Panc1 (cell line): ENCODE measurements around the gene HDGFL2. TPM values are rescaled to one million over a fixed set of nuclear protein-coding genes. Genes with fewer than 3 reads are reported as not detected.

ENCODE experiments used
- ATAC-seq: fragments of 200-7000 bp; cut with Tn5 transposase; 2 replicates; pipeline ENCODE4 v1.9.1; 2020; ENCODE audit warnings: mild to moderate bottlenecking, moderate library complexity
- BruUV-seq: library from RNA; stranded (reverse); fragments of 400-500 nt; replicated peaks from 2 replicates; lab custom pipeline; 2021; lab: Mats Ljungman, UMichigan
- CTCF ChIA-PET: fragments of 300-600 bp; sonication (Branson Sonifier 250); formaldehyde crosslinking; loops from one replicate; lab custom pipeline; 2022; ENCODE audit warnings: antibody characterized with exemption; lab: Charles Lee
- POLR2A ChIA-PET: fragments of 300-600 bp; sonication (Branson Sonifier 250); formaldehyde crosslinking; loops from one replicate; lab custom pipeline; 2022; ENCODE audit warnings: antibody characterized with exemption; lab: Charles Lee
- DNase-seq: peaks from one replicate; pipeline ENCODE4 v3.0.0-alpha.2; 2010; ENCODE audit warnings: low read depth, low spot score
- H3K27ac ChIP-seq: 2 replicates; pipeline ENCODE4 v1.5.1; 2011; ENCODE audit warnings: mild to moderate bottlenecking, low read length, inconsistent platforms
- H3K27me3 ChIP-seq: fragments of 200-500 bp; sonication (Bioruptor generic); 2 replicates; pipeline ENCODE4 v1.6.0; 2014; ENCODE audit warnings: low read length, inconsistent platforms; ENCODE audit not compliant: control insufficient read depth, insufficient read depth
- H3K36me3 ChIP-seq: fragments of 200-500 bp; sonication (Bioruptor generic); 2 replicates; pipeline ENCODE4 v1.5.1; 2014; ENCODE audit warnings: inconsistent platforms, mild to moderate bottlenecking, low read length, moderate library complexity; ENCODE audit not compliant: control insufficient read depth, insufficient read depth
- H3K4me1 ChIP-seq: 2 replicates; pipeline ENCODE4 v1.5.1; 2011; ENCODE audit warnings: inconsistent platforms, mild to moderate bottlenecking, low read length, moderate library complexity; ENCODE audit not compliant: control insufficient read depth, insufficient read depth
- H3K4me3 ChIP-seq, 2 experiments: 2 replicates each; pipeline ENCODE4 v1.5.1; 2011 to 2012; ENCODE audit warnings: low read depth in 2 of 2, low read length in 2 of 2, mild to moderate bottlenecking in 2 of 2, inconsistent platforms in 1 of 2, moderate library complexity in 1 of 2
- H3K9me3 ChIP-seq: fragments of 200-500 bp; sonication (Bioruptor generic); 2 replicates; pipeline ENCODE4 v1.5.1; 2014; ENCODE audit warnings: low read depth, mild to moderate bottlenecking, inconsistent platforms, low read length, moderate library complexity; ENCODE audit not compliant: control insufficient read depth, insufficient read depth
- CTCF ChIP-seq: fragments of 450-650 bp; IDR thresholded peaks from 2 replicates; pipeline ENCODE4 v1.5.1; 2017; ENCODE audit warnings: mild to moderate bottlenecking
- POLR2AphosphoS5 ChIP-seq: IDR thresholded peaks from 2 replicates; pipeline ENCODE4 v1.6.1; 2012; ENCODE audit warnings: mild to moderate bottlenecking, low read depth, low read length, moderate library complexity
- REST ChIP-seq, 2 experiments: IDR thresholded peaks; 2 replicates each; pipeline ENCODE4 v1.6.1; 2011 to 2012; ENCODE audit warnings: low read depth in 2 of 2, control low read depth in 1 of 2, low read length in 1 of 2, mild to moderate bottlenecking in 1 of 2, moderate library complexity in 1 of 2; ENCODE audit not compliant: insufficient read depth in 1 of 2
- SIN3A ChIP-seq: IDR thresholded peaks from 2 replicates; pipeline ENCODE4 v1.6.1; 2012; ENCODE audit warnings: low read depth, mild to moderate bottlenecking, low read length, moderate library complexity, borderline replicate concordance; ENCODE audit not compliant: insufficient read depth
- TCF7L2 ChIP-seq: IDR thresholded peaks from 2 replicates; pipeline ENCODE4 v1.6.1; 2011; ENCODE audit warnings: mild to moderate bottlenecking, low read depth, low read length, inconsistent platforms
- in situ Hi-C: cut with HindIII; loops from 2 replicates; pipeline ENCODE4 v1.10.0; 2016; ENCODE audit warnings: low sequenced_read_pairs, low pct_unique_long_range_greater_than_20kb
- intact Hi-C: fragments of 100-400 bp; cut with micrococcal nuclease; formaldehyde crosslinking; loops from one replicate; pipeline ENCODE4 v1.10.0; 2022; ENCODE audit not compliant: unreplicated experiment
- total RNA-seq: library from RNA; stranded (reverse); gene quantifications from one replicate; pipeline ENCODE4 v1.2.1, GENCODE V29; 2021; ENCODE audit not compliant: unreplicated experiment

HDGFL2 gene
- total RNA-seq, 1 experiment from 2014 or later: 56.9 TPM

DNA sequence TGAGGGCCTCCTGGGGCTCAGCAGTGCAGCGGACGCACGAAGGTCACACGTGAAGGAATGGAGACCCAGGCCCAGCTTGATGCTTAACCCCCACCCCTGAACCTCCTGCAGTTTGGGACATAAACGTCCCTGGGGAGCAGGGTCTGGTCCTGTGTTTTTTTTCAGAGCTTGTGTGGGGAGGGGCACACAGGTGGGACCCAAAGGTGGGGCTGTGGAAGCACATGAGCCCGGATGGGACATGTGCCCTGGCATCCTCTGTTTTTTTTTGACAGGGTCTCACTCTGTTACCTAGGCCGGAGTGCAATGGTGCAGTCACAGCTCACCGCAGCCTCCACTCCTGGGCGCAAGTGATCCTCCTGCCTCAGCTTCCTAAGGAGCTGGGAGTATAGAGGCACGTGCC lies 35.0 kb upstream of the HDGFL2 start:
- ChIA-PET CTCF (no interaction called here), POLR2A (no interaction called here)
- no peaks in the 10 kb centered on the region for H3K4me1 ChIP-seq
- no peaks in the 10 kb centered on the region for H3K27me3 ChIP-seq
- DNase-seq (no peak), ATAC-seq (no peak)
- no peak overlapping the region for H3K4me3 ChIP-seq
- intact Hi-C loops (no loop called here), in situ Hi-C loops (no loop called here)
- TF ChIP-seq TCF7L2: no peak
- no peak for TF ChIP-seq REST (IDR thresholded peaks at IDR 0.05; ENCODE audit: insufficient read depth in 1 of 2, low read depth in 2 of 2, low read length in 1 of 2)
- TF ChIP-seq SIN3A: no peak
- no peak for TF ChIP-seq POLR2AphosphoS5
- TF ChIP-seq CTCF: no peak
- H3K9me3 ChIP-seq: no peaks in the 10 kb centered on the region
- H3K36me3 ChIP-seq: no peaks in the 10 kb centered on the region
- no peak overlapping the region for H3K27ac ChIP-seq
- BruUV-seq: no TSS peak

DNA sequence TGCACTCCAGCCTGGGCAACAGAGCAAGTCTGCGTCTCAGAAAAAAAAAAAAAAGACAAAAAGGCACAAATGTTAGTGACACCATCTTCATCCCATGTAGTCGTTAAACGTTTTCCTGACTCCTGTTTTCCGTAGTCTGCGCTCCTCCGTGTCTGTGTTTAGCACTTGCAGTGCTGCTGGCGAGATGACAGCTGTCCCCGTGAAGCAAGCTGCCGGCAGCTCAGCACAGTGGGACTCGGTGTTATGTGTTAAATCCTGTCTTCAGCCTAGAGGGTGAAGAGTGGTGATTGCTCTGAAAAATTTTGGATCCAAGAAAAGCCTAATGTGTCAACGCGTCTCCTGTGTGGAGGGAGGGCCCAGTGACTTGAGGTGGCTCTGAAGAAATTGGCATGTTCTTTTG lies 32.9 kb upstream of the HDGFL2 start:
- Histone ChIP-seq H3K27me3 (no peaks in the 10 kb centered on the region), H3K9me3 (no peaks in the 10 kb centered on the region), H3K36me3 (no peaks in the 10 kb centered on the region), H3K4me3 (no peak overlapping the region), H3K4me1 (no peaks in the 10 kb centered on the region), H3K27ac (no peak overlapping the region)
- ATAC-seq (no peak), DNase-seq (no peak)
- POLR2A ChIA-PET: no interaction called here
- no TSS peak for BruUV-seq
- intact Hi-C loops: no loop called here
- CTCF ChIA-PET: no interaction called here
- in situ Hi-C loops: no loop called here
- no peak for TF ChIP-seq CTCF
- no peak for TF ChIP-seq REST (IDR thresholded peaks at IDR 0.05; ENCODE audit: insufficient read depth in 1 of 2, low read depth in 2 of 2, low read length in 1 of 2)
- no peak for TF ChIP-seq TCF7L2
